NCI-H1092 (cell line): Measurements from ENCODE around the gene PTGFRN.
"Not testable (repeated sequence)": the region's sequence is repeated elsewhere in the genome, so short reads cannot be mapped to it uniquely, and the experiment has no call there.

Source experiments
- DNase-seq: peaks from one replicate; lab custom pipeline; 2025; lab: John Stamatoyannopoulos, UW

PTGFRN gene

GRCh38 chr1:116916533-116917445, 7.1 kb downstream of the PTGFRN start:
- no peak for DNase-seq

- DNase-seq = no peak
These were observed 9.1 kb downstream of the PTGFRN start for GRCh38 chr1:116918714-116919357.

GRCh38 chr1:116919802-116920201, 10.1 kb downstream of the PTGFRN start:
- DNase-seq = peak; percentile 2

GRCh38 chr1:116920211-116920610, 10.5 kb downstream of the PTGFRN start:
- no peak for DNase-seq

- DNase-seq = no peak
These were observed 11.7 kb downstream of the PTGFRN start for GRCh38 chr1:116921301-116921885.

GRCh38 chr1:116921937-116922336, 12.2 kb downstream of the PTGFRN start:
- no peak for DNase-seq

- no peak for DNase-seq
These were observed 13.7 kb downstream of the PTGFRN start for GRCh38 chr1:116923421-116923820.

GRCh38 chr1:116927049-116927798, 17.5 kb downstream of the PTGFRN start:
- no peak for DNase-seq

GRCh38 chr1:116929961-116930592, 20.4 kb downstream of the PTGFRN start:
- DNase-seq = no peak

GRCh38 chr1:116931016-116931918, 21.6 kb downstream of the PTGFRN start:
- no peak for DNase-seq

GRCh38 chr1:116933606-116934515, 24.1 kb downstream of the PTGFRN start:
- DNase-seq = no peak

GRCh38 chr1:116934586-116935207, 25.0 kb downstream of the PTGFRN start:
- DNase-seq = no peak

GRCh38 chr1:116938216-116938615, 28.5 kb downstream of the PTGFRN start:
- DNase-seq = no peak

- not testable (repeated sequence) for DNase-seq
These were observed 30.2 kb downstream of the PTGFRN start for GRCh38 chr1:116939780-116940543.

GRCh38 chr1:116940814-116941599, 31.3 kb downstream of the PTGFRN start:
- peak; percentile 39 for DNase-seq

- DNase-seq = no peak
These were observed 32.0 kb downstream of the PTGFRN start for GRCh38 chr1:116941670-116942069.

GRCh38 chr1:116942344-116942743, 32.6 kb downstream of the PTGFRN start:
- DNase-seq = no peak
